Measurements from ENCODE around the gene FCGR2B. TPM values are rescaled to one million over a fixed set of nuclear protein-coding genes. Genes with fewer than 3 reads are reported as not detected.
"Not testable (repeated sequence)": the region's sequence is repeated elsewhere in the genome, so short reads cannot be mapped to it uniquely, and the experiment has no call there.

FCGR2B gene
- total RNA-seq, 1 donor from 2014 or later, result 14.5 TPM

DNA sequence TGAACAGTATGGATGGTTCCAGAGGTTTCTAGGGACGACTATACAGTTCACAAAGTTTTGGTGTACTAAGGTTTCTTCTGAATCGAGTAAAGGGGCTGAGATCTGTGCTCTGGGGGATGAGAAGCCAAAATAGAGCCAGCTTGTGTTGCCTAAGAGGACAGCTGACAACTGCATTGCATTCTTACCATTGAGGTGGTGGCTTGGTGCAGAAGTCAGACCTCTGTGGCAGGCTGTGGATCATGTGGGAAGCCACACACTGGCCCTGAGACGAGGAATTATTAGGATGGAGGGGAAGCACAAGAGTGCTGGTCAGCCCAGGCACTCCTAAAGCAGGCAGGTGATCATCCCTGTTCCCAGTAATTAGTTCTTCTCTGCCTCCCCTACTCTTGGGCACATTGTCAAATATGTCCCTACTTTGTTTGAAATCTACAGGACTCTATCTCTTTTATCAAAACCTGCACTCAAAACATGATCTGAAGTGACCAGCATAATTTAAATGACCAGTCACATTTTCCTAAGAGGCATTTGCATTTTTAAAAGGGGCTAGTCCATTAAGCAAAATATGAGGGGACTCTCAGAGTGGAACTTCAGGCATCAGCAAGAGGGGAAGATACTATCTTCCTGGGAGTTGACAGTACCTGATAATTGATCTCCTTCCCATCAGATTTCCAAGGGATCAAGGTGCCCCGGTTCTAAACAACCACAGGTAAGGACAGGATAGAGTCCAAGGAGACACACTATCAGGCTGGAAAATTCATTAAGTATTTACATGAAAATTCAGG is 58.2 kb downstream of the FCGR2B start, which contains the start of gene FCRLB:
Gene FCRLB, plus strand, starts transcription at position 589 of the 782 bp plus-strand sequence. CDS start 1,129 bp downstream, outside the sequence.
- H3K27me3 ChIP-seq, result no peaks in the 10 kb centered on the region
- no peaks in the 10 kb centered on the region for H3K9me3 ChIP-seq
- DNase-seq (ENCODE audit: low spot score in 2 of 2), result no peak
- no peak within 1 kb of the TSS for H3K4me3 ChIP-seq
- no peak within 1 kb of the TSS for H3K27ac ChIP-seq
- H3K4me1 ChIP-seq, result peaks cover 0 to 6% of the 10 kb centered on the region in 2 donors
- H3K36me3 ChIP-seq, result no peaks in the 10 kb centered on the region
- intact Hi-C loops (cut with DNase I), result no loop called here
- TF ChIP-seq, protein P1, sequence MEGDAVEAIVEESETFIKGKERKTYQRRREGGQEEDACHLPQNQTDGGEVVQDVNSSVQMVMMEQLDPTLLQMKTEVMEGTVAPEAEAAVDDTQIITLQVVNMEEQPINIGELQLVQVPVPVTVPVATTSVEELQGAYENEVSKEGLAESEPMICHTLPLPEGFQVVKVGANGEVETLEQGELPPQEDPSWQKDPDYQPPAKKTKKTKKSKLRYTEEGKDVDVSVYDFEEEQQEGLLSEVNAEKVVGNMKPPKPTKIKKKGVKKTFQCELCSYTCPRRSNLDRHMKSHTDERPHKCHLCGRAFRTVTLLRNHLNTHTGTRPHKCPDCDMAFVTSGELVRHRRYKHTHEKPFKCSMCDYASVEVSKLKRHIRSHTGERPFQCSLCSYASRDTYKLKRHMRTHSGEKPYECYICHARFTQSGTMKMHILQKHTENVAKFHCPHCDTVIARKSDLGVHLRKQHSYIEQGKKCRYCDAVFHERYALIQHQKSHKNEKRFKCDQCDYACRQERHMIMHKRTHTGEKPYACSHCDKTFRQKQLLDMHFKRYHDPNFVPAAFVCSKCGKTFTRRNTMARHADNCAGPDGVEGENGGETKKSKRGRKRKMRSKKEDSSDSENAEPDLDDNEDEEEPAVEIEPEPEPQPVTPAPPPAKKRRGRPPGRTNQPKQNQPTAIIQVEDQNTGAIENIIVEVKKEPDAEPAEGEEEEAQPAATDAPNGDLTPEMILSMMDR (IDR thresholded peaks at IDR 0.05), result no peak

- no peaks in the 10 kb centered on the region for H3K36me3 ChIP-seq
Observed at GRCh38 chr1:161721738-161722343, 58.9 kb downstream of the FCGR2B start.

GRCh38 chr1:161722406-161722805 is 59.5 kb downstream of the FCGR2B start:
- TF ChIP-seq, protein P1 (IDR thresholded peaks at IDR 0.05), result no peak
- Histone ChIP-seq H3K27me3 (no peaks in the 10 kb centered on the region), H3K27ac (no peak overlapping the region), H3K4me1 (peaks cover 2 to 6% of the 10 kb centered on the region in 2 donors), H3K4me3 (no peak overlapping the region), H3K36me3 (no peaks in the 10 kb centered on the region), H3K9me3 (no peaks in the 10 kb centered on the region)
- DNase-seq (ENCODE audit: low spot score in 2 of 2), result no peak
- intact Hi-C loops (cut with DNase I), result no loop called here

More at GRCh38 chr1:161721738-161722343, 58.9 kb downstream of the FCGR2B start:
- Histone ChIP-seq H3K4me3 (no peak overlapping the region), H3K27me3 (no peaks in the 10 kb centered on the region), H3K9me3 (no peaks in the 10 kb centered on the region), H3K4me1 (peaks cover 0 to 6% of the 10 kb centered on the region in 2 donors), H3K27ac (no peak overlapping the region)
- no peak for DNase-seq (ENCODE audit: low spot score in 2 of 2)
- intact Hi-C loops (cut with DNase I), result no loop called here
- TF ChIP-seq, protein P1 (IDR thresholded peaks at IDR 0.05), result no peak

DNA sequence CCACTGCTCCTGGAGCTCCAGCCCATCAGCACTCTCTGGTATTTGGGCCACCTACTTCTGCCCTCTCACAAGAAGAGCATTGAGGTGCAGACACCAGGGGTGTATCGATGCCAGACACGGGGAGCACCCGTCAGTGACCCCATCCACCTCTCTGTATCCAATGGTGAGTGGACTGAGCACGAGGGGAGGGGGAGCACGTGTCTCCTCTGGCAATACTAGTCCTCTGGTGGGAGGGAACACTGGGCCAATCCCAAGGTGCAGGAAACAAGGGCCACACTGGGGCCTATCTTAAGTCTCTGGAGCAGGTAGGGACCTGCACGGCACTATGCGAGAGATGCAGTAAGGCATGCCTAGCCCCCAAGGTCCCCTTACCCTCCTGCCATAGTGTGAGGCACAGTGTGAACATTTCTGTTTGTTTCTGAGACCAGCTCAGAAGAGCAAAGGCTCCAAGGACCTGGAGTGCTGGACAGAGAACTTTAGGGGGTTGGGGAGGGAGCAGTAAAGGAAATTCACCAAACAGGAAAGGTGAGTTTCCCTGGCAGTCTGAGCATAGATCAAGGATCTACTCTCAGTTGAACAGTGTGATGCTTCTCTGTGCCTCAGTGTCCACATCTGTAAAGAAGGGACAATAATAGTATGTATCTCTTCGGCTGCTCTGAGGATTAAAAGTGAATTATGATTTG is 60.7 kb downstream of the FCGR2B start:
- H3K27ac ChIP-seq, result no peak overlapping the region
- H3K4me1 ChIP-seq, result peaks cover 2 to 6% of the 10 kb centered on the region in 2 donors
- no peaks in the 10 kb centered on the region for H3K36me3 ChIP-seq
- H3K27me3 ChIP-seq, result no peaks in the 10 kb centered on the region
- DNase-seq (ENCODE audit: low spot score in 2 of 2), result no peak
- intact Hi-C loops (cut with DNase I), result no loop called here
- no peak overlapping the region for H3K4me3 ChIP-seq
- H3K9me3 ChIP-seq, result no peaks in the 10 kb centered on the region
- TF ChIP-seq, protein P1 (IDR thresholded peaks at IDR 0.05), result no peak

DNA sequence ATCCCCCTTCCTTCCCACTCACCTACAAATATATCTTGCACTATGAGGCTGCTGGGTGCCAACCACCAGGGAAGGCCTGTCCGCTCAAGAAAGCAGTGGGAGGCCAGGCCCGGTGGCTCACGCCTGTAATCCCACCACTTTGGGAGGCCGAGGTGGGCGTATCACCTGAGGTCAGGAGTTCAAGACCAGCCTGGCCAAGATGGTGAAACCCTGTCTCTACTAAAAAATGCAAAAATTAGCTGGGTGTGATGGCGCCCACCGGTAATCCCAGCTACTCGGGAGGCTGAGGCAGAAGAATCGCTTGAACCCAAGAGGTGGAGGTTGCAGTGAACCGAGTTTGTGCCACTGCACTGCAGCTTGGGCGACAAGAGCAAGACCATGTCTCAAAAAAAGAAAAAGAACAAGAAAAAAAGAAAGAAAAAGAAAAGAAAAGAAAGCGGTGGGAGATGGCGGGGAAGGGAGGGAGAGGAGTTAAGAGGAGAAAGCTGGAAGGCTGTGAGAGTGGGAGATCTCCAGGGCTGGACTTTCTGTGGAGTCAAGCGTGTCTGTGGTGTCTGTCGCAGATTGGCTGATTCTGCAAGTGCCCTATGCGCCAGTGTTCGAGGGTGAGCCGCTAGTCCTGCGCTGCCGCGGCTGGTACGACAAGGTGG is 62.4 kb downstream of the FCGR2B start:
- not testable (repeated sequence) for DNase-seq (ENCODE audit: low spot score in 2 of 2); H3K9me3 ChIP-seq; H3K4me1 ChIP-seq; H3K36me3 ChIP-seq; H3K27me3 ChIP-seq
- Histone ChIP-seq H3K4me3 (peak overlapping the region; percentile 90 to 92), H3K27ac (peak overlapping the region; percentile 77 to 81)
- intact Hi-C loops (cut with DNase I), result loop anchor here (5.0 kb wide), 1 partner anchor 193 kb away; no protein-coding TSS in a partner anchor
